Mucosa of descending colon (tissue), 3 donors: ENCODE data around the gene SCT. TPM values are rescaled to one million over a fixed set of nuclear protein-coding genes. Genes with fewer than 3 reads are reported as not detected.

Source experiments
- ATAC-seq: fragments of 200-7000 bp; cut with Tn5 transposase; one replicate; pipeline ENCODE4 v1.9.1; 2020; ENCODE audit warnings: mild to moderate bottlenecking, moderate library complexity
- DNase-seq, 3 donors: peaks; one replicate each; pipeline ENCODE4 v3.0.0-alpha.2; 2020
- H3K36me3 ChIP-seq: fragments of 200-600 bp; one replicate; pipeline ENCODE4 v1.8.0; 2021; ENCODE audit warnings: low read depth, mild to moderate bottlenecking
- H3K4me1 ChIP-seq: fragments of 200-600 bp; one replicate; pipeline ENCODE4 v1.8.0; 2021; ENCODE audit warnings: low read depth, mild to moderate bottlenecking
- H3K4me3 ChIP-seq: fragments of 200-600 bp; one replicate; pipeline ENCODE4 v1.8.0; 2021; ENCODE audit warnings: mild to moderate bottlenecking
- H3K9me3 ChIP-seq: fragments of 200-600 bp; one replicate; pipeline ENCODE4 v1.8.0; 2021; ENCODE audit warnings: mild to moderate bottlenecking
- intact Hi-C, 2 donors: fragments of 100-400 bp; cut with DNase I in 1 of 2; cut with micrococcal nuclease in 1 of 2; formaldehyde crosslinking; loops; one replicate each; pipeline versions ENCODE4 v1.11.0 to v1.11.1; 2022; cut with DNase I, micrococcal nuclease
- total RNA-seq, 3 donors: library from RNA; stranded (reverse); fragmentation: NEBNext Ultra II Directional in 2 of 3; extraction: Animal tissue kit (Norgen Biotek cat#: 25700) in 2 of 3; gene quantifications; one replicate each; pipeline versions ENCODE4 v1.2.1 to v1.2.4, GENCODE V29; 2021 to 2023
- TF ChIP-seq, protein P1 (sequence below): fragments of 200-600 bp; IDR thresholded peaks from one replicate; pipeline ENCODE4 v1.8.0; 2022; ENCODE audit warnings: antibody characterized with exemption, mild to moderate bottlenecking
- donor health status: DM: no; HTN: no; CAD: no; lungs with moderate emphysema.
- donor health status: DM: no; HTN: no; CAD: no.
- donor health status: DM: no; HTN: yes; CAD: no.

Gene SCT
- total RNA-seq, 3 donors from 2014 or later, result 1.0 TPM; not detected in 1

DNA sequence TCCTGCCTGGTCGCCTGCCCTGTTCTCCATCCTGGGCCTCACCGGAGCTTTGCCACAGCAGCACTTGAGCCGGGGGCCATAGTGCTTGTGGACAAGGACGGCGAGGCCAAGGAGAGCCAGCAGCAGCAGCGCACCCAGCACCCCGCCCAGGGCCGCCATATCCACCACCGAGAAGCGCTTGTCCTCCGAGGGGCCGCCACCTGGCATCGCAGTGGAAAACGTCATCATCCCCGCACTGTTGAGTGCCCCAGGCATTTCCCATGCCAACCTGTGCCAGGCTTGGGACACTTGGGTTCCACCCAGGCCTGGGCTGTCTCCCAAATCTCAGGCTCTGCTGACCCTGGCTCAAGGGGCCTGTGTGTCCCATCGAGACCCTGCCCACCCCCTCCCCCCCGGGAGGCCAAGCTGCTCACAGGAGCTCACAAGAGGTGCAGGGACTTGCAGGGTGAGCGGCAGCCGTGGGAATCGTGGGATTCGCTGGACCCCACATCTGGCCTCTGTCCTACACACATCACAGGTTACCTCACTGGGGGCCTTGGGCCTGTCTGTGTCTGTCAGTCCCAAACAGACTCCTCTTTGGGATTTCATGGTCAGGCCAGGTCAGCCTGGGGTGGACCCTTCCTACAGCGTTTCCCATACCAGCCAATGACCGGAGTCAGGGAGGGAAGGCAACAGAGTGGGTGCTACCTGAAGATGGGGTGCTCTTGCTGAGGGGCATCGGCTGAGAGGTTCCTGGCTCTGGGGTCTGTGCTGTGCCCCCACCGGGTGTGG lies 8.9 kb downstream of the SCT start:
- ATAC-seq, result no peak
- TF ChIP-seq, protein P1, sequence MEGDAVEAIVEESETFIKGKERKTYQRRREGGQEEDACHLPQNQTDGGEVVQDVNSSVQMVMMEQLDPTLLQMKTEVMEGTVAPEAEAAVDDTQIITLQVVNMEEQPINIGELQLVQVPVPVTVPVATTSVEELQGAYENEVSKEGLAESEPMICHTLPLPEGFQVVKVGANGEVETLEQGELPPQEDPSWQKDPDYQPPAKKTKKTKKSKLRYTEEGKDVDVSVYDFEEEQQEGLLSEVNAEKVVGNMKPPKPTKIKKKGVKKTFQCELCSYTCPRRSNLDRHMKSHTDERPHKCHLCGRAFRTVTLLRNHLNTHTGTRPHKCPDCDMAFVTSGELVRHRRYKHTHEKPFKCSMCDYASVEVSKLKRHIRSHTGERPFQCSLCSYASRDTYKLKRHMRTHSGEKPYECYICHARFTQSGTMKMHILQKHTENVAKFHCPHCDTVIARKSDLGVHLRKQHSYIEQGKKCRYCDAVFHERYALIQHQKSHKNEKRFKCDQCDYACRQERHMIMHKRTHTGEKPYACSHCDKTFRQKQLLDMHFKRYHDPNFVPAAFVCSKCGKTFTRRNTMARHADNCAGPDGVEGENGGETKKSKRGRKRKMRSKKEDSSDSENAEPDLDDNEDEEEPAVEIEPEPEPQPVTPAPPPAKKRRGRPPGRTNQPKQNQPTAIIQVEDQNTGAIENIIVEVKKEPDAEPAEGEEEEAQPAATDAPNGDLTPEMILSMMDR, result no peak
- intact Hi-C loops, result no loop called here
- H3K4me1 ChIP-seq, result peaks cover 20% of the 10 kb centered on the region
- H3K4me3 ChIP-seq, result no peak overlapping the region
- peak in 2 of 3 donors; percentile 40 to 63 for DNase-seq
- H3K36me3 ChIP-seq, result no peaks in the 10 kb centered on the region
- no peaks in the 10 kb centered on the region for H3K9me3 ChIP-seq

DNA sequence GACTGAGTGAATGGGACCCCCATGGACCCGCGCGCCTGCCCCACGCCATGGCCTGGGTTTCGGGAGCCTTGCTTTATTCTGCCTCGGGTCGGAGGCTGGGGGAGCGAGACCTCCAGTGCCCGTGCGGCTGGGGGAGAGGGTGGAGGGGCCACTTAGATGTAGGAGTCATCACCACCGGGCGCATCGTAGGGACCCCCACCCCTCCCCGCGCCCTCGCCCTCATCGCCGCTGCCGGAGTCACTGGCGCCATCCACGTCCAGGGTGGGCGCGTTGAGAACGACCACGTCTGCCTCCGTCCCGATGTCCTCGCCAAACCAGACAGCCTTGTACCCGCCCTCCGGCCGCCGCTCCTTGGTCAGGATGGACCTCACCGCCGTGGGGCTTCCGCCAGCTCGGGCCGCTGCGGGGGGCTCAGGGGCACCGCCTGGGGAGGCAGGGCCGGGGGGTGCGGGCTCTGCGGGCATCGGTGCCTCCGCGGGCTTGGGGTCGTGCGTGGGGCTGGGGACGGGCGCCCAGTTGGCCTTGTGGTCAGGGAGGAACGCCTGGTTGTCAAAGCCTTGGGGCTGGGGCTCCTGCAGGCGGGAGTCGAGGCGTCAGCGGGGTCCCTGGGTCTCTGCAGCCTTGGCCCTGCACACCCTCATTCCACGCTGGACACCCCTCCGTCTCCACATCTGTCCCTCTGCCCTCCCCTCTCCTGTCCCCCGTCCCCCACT lies 9.6 kb downstream of the SCT start:
- intact Hi-C loops, result no loop called here
- H3K36me3 ChIP-seq, result no peaks in the 10 kb centered on the region
- H3K4me1 ChIP-seq, result peaks cover 26% of the 10 kb centered on the region
- ATAC-seq, result no peak
- peak in 2 of 3 donors; percentile 50 to 75 for DNase-seq
- H3K9me3 ChIP-seq, result no peaks in the 10 kb centered on the region
- no peak overlapping the region for H3K4me3 ChIP-seq
- TF ChIP-seq, protein P1, result no peak

DNA sequence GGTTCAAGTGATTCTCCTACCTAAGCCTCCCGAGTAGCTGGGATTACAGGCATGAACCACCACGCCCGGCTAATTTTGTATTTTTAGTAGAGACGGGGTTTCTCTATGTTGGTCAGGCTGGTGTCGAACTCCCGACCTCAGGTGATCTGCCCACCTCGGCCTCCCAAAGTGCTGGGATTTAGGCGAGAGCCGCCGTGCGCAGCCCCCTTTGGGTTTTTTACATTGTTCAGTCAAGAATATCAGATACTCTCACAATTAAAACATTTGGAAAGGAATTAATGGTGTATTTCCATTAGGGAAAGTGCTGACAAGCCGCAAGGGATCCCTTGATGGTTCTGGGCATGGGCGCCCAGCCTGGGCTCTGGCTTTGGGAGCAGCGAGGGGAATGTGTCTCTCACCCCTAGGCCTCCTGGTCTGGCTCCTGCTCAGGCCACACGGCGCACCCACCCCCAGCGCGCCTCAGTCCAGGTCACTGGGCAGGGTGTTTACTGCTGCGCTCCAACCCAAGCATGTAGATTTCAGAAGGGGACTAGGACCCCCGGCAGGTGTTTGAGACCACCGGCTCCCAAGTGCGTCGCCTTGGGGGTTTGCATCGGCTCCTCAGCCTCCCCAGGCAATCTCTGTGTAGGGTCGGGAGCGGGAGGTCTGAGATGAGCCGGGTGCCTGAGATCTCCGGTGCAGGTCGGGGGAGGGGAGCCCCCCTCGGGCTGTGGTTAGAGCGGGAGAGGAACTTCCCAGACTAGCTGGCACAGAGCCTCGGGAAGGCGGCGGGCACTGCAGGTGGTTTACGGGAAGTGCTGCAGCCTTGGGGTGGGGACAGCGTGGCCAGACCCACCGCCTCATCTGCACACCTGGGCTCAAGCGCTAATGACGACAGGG lies 10.4 kb downstream of the SCT start:
- DNase-seq (peak; percentile 53 to 64 (median 61)), ATAC-seq (no peak)
- peaks cover under 1% of the 10 kb centered on the region for H3K36me3 ChIP-seq
- no peaks in the 10 kb centered on the region for H3K9me3 ChIP-seq
- peaks cover 29% of the 10 kb centered on the region for H3K4me1 ChIP-seq
- intact Hi-C loops, result no loop called here
- no peak overlapping the region for H3K4me3 ChIP-seq
- TF ChIP-seq, protein P1, result no peak

DNA sequence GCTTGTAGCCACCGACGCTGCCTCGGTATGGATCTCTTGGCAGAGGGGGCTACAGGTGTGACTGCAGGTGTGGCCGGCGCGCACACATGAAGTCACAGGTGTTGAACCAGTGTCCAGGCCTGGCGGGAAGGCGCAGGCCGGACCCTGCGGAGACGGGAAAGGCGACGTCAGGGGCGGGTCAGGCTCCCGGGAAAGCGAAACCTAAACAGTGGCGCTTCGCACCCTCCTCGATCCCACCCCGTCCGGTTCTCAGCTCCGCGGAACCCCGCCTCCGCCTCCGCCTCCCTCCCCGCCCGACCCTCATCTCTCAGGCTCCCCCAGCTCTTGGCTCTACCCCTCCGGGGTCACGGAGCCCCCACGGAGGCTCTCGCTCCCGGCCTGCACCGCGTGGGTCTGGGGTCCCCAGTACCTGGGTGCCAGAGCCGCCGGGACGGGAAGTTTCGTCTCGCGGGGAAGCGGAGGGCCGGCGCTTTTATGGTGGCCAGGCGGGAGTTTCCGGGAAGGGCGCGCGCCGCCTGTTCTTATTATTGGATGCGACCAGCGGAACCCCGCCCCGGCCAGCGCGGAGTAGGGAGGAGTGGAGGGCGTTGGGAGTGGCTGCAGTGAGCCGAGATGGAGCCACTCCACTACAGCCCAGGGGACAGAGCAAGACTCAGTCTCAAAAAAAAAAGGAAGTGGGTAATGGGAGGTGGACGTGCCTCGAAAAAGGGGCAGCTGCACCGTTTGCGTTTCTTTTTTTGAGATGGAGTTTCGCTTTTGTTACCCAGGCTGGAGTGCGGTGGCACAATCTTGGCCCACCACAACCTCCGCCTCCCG lies 11.3 kb downstream of the SCT start, which contains the start of gene IRF7:
TSS of gene IRF7 (minus strand) at position 447 of the 816 bp plus-strand sequence. CDS start 586 bp downstream, outside the sequence.
- Histone ChIP-seq H3K4me3 (peak within 1 kb of the TSS; percentile 32), H3K9me3 (no peaks in the 10 kb centered on the region), H3K4me1 (peaks cover 29% of the 10 kb centered on the region), H3K36me3 (peaks cover 4% of the 10 kb centered on the region)
- DNase-seq (peak; percentile 97 to 98 (median 97)), ATAC-seq (peak; percentile 73)
- TF ChIP-seq, protein P1, result no peak
- intact Hi-C loops, result no loop called here
